IMR-90 (cell line): ENCODE measurements around the gene OSBPL2.

Experiments used
- CTCF ChIP-seq: conservative IDR thresholded peaks from 2 replicates; pipeline ENCODE4 v1.5.1; 2012; ENCODE audit warnings: mild to moderate bottlenecking, low read depth, low read length, improper control_type of control experiment
- FOS ChIP-seq: fragments of 150-350 bp; IDR thresholded peaks from 2 replicates; pipeline ENCODE4 v1.6.1; 2016; ENCODE audit warnings: low read depth, low read length
- POLR2A ChIP-seq: IDR thresholded peaks from 2 replicates; pipeline ENCODE4 v1.6.1; 2012; ENCODE audit warnings: mild to moderate bottlenecking, low read depth, low read length
- RAD21 ChIP-seq: IDR thresholded peaks from 2 replicates; pipeline ENCODE4 v1.6.1; 2012; ENCODE audit warnings: low read length, improper control_type of control experiment
- USF2 ChIP-seq: fragments of 150-350 bp; IDR thresholded peaks from 2 replicates; pipeline ENCODE4 v1.6.1; 2017; ENCODE audit warnings: mild to moderate bottlenecking, antibody characterized with exemption, low read length, low read depth

GRCh38 chr20:62325172-62325905 is 87.0 kb downstream of the OSBPL2 start:
- TF ChIP-seq USF2 (no peak), RAD21 (no peak), FOS (no peak), CTCF (no peak), POLR2A (no peak)
